Measurements from ENCODE around the gene ZBTB20. TPM values are rescaled to one million over a fixed set of nuclear protein-coding genes. Genes with fewer than 3 reads are reported as not detected.

Gene ZBTB20
- total and polyA plus RNA-seq, 7 donors: 0.40 to 74.9 (median 41.7) TPM

- no peaks in the 10 kb centered on the region for H3K36me3 ChIP-seq (ENCODE audit: insufficient read depth in 1 of 2, low read depth in 1 of 2)
- ATAC-seq: peak; percentile 85 to 94 (median 90)
- H3K9me3 ChIP-seq: no peaks in the 10 kb centered on the region
- WGBS, 3 donors: 56 to 65% (median 58%) methylated on average over 2 of the region's 2 CpGs
- peaks cover 14% of the 10 kb centered on the region for H3K4me1 ChIP-seq
- TF ChIP-seq CTCF (IDR thresholded peaks at IDR 0.05): no peak
- H3K27me3 ChIP-seq (ENCODE audit: insufficient read depth in 3 of 3, low read length in 2 of 3): no peaks in the 10 kb centered on the region
- no peak overlapping the region for H3K4me3 ChIP-seq
- peak overlapping the region; percentile 82 for H3K27ac ChIP-seq
- intact Hi-C loops (cut with DNase I): no loop called here
- no peak for DNase-seq
Measured at GRCh38 chr3:114892131-114892879, 254.8 kb downstream of the ZBTB20 start.

- Histone ChIP-seq H3K9me3 (no peaks in the 10 kb centered on the region), H3K4me1 (peaks cover 3% of the 10 kb centered on the region), H3K36me3 (ENCODE audit: insufficient read depth in 1 of 2, low read depth in 1 of 2) (no peaks in the 10 kb centered on the region), H3K27me3 (ENCODE audit: insufficient read depth in 3 of 3, low read length in 2 of 3) (no peaks in the 10 kb centered on the region), H3K4me3 (no peak overlapping the region), H3K27ac (no peak overlapping the region)
- ATAC-seq (no peak), DNase-seq (no peak)
- 63 to 69% (median 63%) methylated on average over 3 of the region's 3 CpGs for WGBS, 3 donors
- no peak for TF ChIP-seq CTCF (IDR thresholded peaks at IDR 0.05)
- intact Hi-C loops (cut with DNase I): no loop called here
Measured at GRCh38 chr3:114887806-114888205, 259.3 kb downstream of the ZBTB20 start.

- Histone ChIP-seq H3K27ac (no peak overlapping the region), H3K4me1 (peaks cover 2% of the 10 kb centered on the region), H3K36me3 (ENCODE audit: insufficient read depth in 1 of 2, low read depth in 1 of 2) (no peaks in the 10 kb centered on the region), H3K4me3 (no peak overlapping the region), H3K27me3 (ENCODE audit: insufficient read depth in 3 of 3, low read length in 2 of 3) (no peaks in the 10 kb centered on the region), H3K9me3 (no peaks in the 10 kb centered on the region)
- intact Hi-C loops (cut with DNase I): no loop called here
- ATAC-seq (no peak), DNase-seq (no peak)
- no peak for TF ChIP-seq CTCF (IDR thresholded peaks at IDR 0.05)
- 98 to 99% (median 98%) methylated on average over 4 of the region's 4 CpGs for WGBS, 3 donors
Measured at GRCh38 chr3:114886905-114887304, 260.2 kb downstream of the ZBTB20 start.

GRCh38 chr3:114884213-114884923, 262.7 kb downstream of the ZBTB20 start:
- no peaks in the 10 kb centered on the region for H3K36me3 ChIP-seq (ENCODE audit: insufficient read depth in 1 of 2, low read depth in 1 of 2)
- no peak for TF ChIP-seq CTCF (IDR thresholded peaks at IDR 0.05)
- 96 to 98% (median 97%) methylated on average over 8 of the region's 8 CpGs for WGBS, 3 donors
- H3K4me1 ChIP-seq: peaks cover 27% of the 10 kb centered on the region
- no peak overlapping the region for H3K27ac ChIP-seq
- DNase-seq (no peak), ATAC-seq (no peak)
- no peaks in the 10 kb centered on the region for H3K9me3 ChIP-seq
- intact Hi-C loops (cut with DNase I): no loop called here
- no peak overlapping the region for H3K4me3 ChIP-seq
- no peaks in the 10 kb centered on the region for H3K27me3 ChIP-seq (ENCODE audit: insufficient read depth in 3 of 3, low read length in 2 of 3)

All from psoas muscle (tissue), 8 donors.